HepG2 (cell line): ENCODE data around the gene FBXL7.

Source experiments
- NCOA5 ChIP-seq: sonication (generic); formaldehyde crosslinking; IDR thresholded peaks from 2 replicates; pipeline ENCODE4 v1.4.0; 2020; ENCODE audit warnings: missing genetic modification reagents
- POLR2AphosphoS5 ChIP-seq: IDR thresholded peaks from 2 replicates; pipeline ENCODE4 v1.6.1; 2012; ENCODE audit warnings: low read depth, low read length
- RNF2 ChIP-seq: fragments of 450-650 bp; conservative IDR thresholded peaks from 2 replicates; pipeline ENCODE4 v1.6.1; 2016; ENCODE audit warnings: low read depth
- TRIM24 ChIP-seq: sonication (generic); formaldehyde crosslinking; IDR thresholded peaks from 2 replicates; pipeline ENCODE4 v1.8.0; 2022; ENCODE audit warnings: mild to moderate bottlenecking, missing genetic modification reagents
- ZFP36 ChIP-seq: fragments of 150-350 bp; IDR thresholded peaks from 2 replicates; pipeline ENCODE4 v1.6.1; 2018; ENCODE audit warnings: borderline replicate concordance, low read length, low read depth; ENCODE audit not compliant: partially characterized antibody
- ZNF382 ChIP-seq: sonication (generic); formaldehyde crosslinking; IDR thresholded peaks from 2 replicates; pipeline ENCODE4 v1.5.0; 2020; ENCODE audit warnings: missing genetic modification reagents, mild to moderate bottlenecking, borderline replicate concordance
- TF ChIP-seq, protein P1 (sequence below): sonication (generic); formaldehyde crosslinking; IDR thresholded peaks from 2 replicates; pipeline ENCODE4 v1.4.0; 2020; ENCODE audit warnings: missing genetic modification reagents
- TF ChIP-seq, protein P2 (sequence below): IDR thresholded peaks from 2 replicates; pipeline ENCODE4 v1.6.1; 2012; ENCODE audit warnings: low read length, improper control_type of control experiment
- TF ChIP-seq, protein P3 (sequence below): sonication (generic); formaldehyde crosslinking; IDR thresholded peaks from 2 replicates; pipeline ENCODE4 v1.5.0; 2020; ENCODE audit warnings: mild to moderate bottlenecking, missing genetic modification reagents, moderate library complexity
- TF ChIP-seq, protein P4 (sequence below): sonication (generic); formaldehyde crosslinking; IDR thresholded peaks from 2 replicates; pipeline ENCODE4 v1.4.0; 2020; ENCODE audit warnings: missing genetic modification reagents
- TF ChIP-seq, protein P5 (sequence below): sonication (generic); formaldehyde crosslinking; IDR thresholded peaks from 2 replicates; pipeline ENCODE4 v1.8.0; 2022; ENCODE audit warnings: low read depth, missing genetic modification reagents

DNA sequence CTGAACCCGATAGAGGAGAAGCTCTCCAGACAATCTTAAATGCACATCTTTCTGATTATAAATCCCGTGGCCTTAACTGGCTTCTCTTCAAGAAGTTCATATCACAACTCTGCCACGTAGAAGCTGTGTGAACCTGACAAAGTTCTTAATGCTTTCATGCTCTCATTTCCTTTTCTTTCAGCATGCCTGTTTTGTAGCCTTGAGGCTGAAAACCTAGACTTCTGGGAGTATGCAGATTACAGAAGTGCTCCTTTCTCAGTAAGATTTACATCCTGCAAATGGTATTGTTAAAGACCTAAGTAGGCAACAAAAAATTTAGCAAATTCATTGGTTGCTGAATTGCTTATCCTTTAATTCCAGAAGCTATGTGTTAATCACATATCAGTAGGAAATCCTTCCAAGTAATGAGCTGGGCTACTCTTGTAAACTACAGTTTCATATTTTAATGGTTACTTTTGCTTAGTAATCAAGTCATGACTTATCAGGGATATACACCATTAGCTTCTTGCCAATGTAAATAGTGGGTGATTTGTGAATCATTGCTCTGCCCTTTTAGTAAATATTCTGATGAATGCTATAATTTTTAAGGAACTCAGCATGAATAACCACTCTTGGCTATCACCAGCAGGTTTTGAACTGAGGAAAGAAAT lies 334.7 kb downstream of the FBXL7 start:
- TF ChIP-seq NCOA5 (CRISPR knock-in tag) (no peak), ZFP36 (no peak), RNF2 (no peak), TRIM24 (CRISPR knock-in tag) (no peak), ZNF382 (CRISPR knock-in tag) (no peak), POLR2AphosphoS5 (no peak)
- TF ChIP-seq, protein P1, sequence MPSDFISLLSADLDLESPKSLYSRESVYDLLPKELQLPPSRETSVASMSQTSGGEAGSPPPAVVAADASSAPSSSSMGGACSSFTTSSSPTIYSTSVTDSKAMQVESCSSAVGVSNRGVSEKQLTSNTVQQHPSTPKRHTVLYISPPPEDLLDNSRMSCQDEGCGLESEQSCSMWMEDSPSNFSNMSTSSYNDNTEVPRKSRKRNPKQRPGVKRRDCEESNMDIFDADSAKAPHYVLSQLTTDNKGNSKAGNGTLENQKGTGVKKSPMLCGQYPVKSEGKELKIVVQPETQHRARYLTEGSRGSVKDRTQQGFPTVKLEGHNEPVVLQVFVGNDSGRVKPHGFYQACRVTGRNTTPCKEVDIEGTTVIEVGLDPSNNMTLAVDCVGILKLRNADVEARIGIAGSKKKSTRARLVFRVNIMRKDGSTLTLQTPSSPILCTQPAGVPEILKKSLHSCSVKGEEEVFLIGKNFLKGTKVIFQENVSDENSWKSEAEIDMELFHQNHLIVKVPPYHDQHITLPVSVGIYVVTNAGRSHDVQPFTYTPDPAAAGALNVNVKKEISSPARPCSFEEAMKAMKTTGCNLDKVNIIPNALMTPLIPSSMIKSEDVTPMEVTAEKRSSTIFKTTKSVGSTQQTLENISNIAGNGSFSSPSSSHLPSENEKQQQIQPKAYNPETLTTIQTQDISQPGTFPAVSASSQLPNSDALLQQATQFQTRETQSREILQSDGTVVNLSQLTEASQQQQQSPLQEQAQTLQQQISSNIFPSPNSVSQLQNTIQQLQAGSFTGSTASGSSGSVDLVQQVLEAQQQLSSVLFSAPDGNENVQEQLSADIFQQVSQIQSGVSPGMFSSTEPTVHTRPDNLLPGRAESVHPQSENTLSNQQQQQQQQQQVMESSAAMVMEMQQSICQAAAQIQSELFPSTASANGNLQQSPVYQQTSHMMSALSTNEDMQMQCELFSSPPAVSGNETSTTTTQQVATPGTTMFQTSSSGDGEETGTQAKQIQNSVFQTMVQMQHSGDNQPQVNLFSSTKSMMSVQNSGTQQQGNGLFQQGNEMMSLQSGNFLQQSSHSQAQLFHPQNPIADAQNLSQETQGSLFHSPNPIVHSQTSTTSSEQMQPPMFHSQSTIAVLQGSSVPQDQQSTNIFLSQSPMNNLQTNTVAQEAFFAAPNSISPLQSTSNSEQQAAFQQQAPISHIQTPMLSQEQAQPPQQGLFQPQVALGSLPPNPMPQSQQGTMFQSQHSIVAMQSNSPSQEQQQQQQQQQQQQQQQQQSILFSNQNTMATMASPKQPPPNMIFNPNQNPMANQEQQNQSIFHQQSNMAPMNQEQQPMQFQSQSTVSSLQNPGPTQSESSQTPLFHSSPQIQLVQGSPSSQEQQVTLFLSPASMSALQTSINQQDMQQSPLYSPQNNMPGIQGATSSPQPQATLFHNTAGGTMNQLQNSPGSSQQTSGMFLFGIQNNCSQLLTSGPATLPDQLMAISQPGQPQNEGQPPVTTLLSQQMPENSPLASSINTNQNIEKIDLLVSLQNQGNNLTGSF (CRISPR knock-in tag): no peak
- TF ChIP-seq, protein P2, sequence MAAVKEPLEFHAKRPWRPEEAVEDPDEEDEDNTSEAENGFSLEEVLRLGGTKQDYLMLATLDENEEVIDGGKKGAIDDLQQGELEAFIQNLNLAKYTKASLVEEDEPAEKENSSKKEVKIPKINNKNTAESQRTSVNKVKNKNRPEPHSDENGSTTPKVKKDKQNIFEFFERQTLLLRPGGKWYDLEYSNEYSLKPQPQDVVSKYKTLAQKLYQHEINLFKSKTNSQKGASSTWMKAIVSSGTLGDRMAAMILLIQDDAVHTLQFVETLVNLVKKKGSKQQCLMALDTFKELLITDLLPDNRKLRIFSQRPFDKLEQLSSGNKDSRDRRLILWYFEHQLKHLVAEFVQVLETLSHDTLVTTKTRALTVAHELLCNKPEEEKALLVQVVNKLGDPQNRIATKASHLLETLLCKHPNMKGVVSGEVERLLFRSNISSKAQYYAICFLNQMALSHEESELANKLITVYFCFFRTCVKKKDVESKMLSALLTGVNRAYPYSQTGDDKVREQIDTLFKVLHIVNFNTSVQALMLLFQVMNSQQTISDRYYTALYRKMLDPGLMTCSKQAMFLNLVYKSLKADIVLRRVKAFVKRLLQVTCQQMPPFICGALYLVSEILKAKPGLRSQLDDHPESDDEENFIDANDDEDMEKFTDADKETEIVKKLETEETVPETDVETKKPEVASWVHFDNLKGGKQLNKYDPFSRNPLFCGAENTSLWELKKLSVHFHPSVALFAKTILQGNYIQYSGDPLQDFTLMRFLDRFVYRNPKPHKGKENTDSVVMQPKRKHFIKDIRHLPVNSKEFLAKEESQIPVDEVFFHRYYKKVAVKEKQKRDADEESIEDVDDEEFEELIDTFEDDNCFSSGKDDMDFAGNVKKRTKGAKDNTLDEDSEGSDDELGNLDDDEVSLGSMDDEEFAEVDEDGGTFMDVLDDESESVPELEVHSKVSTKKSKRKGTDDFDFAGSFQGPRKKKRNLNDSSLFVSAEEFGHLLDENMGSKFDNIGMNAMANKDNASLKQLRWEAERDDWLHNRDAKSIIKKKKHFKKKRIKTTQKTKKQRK: no peak
- TF ChIP-seq, protein P3, sequence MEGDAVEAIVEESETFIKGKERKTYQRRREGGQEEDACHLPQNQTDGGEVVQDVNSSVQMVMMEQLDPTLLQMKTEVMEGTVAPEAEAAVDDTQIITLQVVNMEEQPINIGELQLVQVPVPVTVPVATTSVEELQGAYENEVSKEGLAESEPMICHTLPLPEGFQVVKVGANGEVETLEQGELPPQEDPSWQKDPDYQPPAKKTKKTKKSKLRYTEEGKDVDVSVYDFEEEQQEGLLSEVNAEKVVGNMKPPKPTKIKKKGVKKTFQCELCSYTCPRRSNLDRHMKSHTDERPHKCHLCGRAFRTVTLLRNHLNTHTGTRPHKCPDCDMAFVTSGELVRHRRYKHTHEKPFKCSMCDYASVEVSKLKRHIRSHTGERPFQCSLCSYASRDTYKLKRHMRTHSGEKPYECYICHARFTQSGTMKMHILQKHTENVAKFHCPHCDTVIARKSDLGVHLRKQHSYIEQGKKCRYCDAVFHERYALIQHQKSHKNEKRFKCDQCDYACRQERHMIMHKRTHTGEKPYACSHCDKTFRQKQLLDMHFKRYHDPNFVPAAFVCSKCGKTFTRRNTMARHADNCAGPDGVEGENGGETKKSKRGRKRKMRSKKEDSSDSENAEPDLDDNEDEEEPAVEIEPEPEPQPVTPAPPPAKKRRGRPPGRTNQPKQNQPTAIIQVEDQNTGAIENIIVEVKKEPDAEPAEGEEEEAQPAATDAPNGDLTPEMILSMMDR (CRISPR knock-in tag): no peak
- TF ChIP-seq, protein P4, sequence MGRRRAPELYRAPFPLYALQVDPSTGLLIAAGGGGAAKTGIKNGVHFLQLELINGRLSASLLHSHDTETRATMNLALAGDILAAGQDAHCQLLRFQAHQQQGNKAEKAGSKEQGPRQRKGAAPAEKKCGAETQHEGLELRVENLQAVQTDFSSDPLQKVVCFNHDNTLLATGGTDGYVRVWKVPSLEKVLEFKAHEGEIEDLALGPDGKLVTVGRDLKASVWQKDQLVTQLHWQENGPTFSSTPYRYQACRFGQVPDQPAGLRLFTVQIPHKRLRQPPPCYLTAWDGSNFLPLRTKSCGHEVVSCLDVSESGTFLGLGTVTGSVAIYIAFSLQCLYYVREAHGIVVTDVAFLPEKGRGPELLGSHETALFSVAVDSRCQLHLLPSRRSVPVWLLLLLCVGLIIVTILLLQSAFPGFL (CRISPR knock-in tag): no peak
- TF ChIP-seq, protein P5, sequence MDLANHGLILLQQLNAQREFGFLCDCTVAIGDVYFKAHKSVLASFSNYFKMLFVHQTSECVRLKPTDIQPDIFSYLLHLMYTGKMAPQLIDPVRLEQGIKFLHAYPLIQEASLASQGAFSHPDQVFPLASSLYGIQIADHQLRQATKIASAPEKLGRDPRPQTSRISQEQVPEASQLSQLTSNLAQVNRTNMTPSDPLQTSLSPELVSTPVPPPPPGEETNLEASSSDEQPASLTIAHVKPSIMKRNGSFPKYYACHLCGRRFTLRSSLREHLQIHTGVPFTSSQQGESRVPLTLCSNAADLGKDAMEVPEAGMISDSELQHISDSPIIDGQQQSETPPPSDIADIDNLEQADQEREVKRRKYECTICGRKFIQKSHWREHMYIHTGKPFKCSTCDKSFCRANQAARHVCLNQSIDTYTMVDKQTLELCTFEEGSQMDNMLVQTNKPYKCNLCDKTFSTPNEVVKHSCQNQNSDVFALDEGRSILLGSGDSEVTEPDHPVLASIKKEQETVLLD (CRISPR knock-in tag): no peak
